GM19351 (cell line): ENCODE data around the gene HSPB7.
"Not testable (repeated sequence)": the region's sequence is repeated elsewhere in the genome, so short reads cannot be mapped to it uniquely, and the experiment has no call there.

Source experiments
- ATAC-seq: cut with Tn5 transposase; IDR thresholded peaks from one replicate; pipeline ENCODE4 v1.9.1; 2021; ENCODE audit warnings: mild to moderate bottlenecking, moderate library complexity; ENCODE audit not compliant: unreplicated experiment

The HSPB7 gene

DNA sequence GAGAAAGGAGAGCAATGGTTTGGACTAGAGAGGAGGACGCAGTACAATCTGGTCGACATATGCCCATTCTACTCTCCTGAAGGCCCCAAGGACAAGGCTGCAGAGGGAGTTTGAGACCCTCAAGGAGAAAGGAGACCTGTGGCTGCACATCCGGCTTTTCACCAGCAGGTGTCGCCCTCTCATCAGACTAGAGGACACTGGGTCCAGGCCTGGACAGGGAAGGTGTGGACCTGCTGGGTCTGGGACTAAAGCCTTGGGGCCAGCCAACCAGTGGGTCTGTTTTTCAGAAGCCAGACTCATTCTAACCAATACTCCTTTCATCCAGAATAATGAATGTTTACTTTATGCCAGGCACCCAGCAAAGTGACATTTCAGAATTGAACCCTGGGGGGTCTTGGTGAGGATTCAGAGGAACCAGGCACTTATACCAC lies 8.8 kb downstream of the HSPB7 start:
- no peak for ATAC-seq

DNA sequence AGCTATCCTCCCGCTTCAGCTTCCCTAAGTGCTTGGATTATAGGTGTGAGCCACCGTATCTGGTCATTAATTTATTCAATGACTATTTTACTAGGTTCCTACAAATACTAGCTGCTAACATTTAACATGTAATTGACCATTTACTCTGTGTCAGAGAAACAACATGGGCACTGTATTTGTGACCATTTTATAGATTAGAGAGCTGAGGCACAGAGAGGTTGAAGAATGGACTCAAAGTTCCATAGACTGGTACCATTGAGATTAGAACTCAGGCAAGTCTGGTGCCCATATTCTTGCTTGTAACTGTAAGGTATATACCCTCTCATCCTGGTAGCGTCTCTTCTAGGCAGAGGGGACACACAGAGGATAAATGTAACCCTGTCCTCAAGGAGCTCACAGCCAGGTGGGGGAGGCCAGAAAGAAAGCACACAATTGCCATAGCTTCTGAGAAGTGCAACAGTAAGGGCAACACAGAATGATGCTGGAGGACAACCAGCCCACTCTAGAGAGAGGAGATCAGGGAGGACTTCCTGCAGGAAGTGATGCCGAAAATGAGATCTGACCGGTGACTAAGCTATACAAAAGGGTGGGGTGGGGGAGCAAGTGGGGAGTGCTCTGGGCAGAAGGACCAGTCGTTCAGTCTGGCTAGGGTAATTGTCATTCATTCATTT lies 10.0 kb downstream of the HSPB7 start:
- ATAC-seq = no peak

DNA sequence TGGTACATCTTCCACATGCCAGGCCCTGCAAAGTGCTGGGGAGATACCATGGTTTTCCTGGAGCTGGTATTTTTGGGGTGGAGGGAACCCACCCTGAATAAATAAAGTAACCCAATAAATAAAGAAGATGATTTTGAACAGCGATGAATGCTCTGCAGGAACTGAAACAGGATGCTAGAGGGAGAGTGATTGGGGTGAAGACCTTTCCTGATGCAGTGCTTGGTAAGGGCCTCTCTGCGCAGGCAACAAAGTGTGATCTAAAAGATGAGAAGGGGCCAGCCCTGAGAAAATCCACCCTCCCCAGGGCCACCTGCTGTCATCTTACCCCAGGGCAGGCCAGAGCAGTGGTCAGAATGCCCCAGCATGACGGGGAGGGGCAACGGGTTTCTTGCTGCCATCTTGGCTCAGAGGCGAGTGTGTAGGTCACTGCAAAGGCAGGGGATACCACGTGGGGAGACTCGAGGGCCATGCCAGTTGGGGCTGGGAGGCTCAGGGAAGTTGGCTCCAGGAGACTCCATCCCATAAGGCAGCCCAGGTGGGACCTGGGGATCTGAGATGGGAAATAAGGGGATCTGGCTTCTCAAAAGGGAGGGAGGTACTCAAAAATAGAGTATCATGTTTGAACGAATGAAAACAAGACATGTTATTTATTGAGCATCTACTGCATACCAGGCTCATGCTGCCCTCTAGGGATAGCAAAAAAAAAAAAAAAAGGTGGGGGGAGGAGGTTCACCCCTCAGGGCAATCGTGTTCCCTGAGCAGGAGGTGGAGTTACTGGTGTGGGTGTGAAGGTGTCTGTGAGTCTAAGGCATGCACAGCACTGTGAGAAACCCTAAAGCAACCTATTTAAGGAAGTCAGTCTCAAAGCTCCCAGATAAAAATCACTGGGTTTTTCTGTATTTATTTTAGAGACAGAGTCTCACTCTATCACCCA lies 11.0 kb downstream of the HSPB7 start:
- ATAC-seq = no peak

DNA sequence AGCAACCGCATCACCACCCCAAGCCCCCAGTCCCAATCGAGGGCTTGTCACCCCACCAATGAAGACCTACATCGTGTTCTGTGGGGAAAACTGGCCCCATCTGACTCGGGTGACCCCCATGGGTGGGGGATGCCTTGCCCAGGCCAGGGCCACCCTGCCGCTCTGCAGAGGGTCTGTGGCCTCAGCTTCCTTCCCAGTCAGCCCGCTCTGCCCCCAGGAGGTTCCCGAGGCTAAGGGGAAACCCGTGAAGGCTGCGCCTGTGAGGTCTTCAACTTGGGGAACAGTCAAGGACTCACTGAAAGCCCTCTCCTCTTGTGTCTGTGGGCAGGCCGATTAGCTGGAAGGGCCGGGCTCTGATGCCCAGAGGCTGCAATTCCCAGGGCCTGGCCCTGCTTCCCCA lies 11.8 kb downstream of the HSPB7 start:
- ATAC-seq = no peak

DNA sequence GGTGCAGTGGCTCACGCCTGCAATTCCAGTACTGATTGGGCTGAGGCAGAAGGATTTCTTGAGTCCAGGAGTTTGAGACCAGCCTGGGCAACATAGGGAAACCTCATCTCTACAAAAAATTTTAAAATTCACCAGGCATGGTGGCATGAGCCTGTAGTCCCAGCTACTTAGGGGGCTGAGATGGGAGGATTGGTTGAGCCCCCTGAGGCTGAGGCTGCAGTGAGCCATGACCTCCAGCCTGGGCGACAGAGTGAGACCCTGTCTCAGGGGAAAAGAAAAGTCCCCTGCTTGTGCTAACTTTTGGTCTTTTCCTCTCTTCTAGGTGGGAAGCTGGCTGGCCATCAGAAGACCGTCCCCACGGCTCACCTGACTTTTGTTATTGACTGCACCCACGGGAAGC lies 12.2 kb downstream of the HSPB7 start:
- ATAC-seq = no peak

DNA sequence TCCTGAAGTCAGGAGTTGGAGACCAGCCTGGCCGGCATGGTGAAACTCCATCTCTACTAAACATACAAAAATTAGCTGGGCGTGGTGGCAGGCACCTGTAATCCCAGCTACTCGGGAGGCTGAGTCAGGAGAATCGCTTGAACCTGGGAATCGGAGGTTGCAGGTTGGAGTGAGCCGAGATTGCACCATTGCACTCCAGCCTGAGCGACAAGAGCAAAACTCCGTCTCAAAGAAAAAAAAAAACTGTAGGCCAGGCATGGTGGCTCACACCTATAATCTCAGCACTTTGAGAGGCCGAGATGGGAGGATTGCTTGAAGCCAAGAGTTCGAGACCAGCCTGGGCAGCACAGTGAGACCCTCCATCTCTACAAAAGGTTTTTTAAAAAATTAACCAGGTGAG lies 16.6 kb downstream of the HSPB7 start:
- not testable (repeated sequence) for ATAC-seq

DNA sequence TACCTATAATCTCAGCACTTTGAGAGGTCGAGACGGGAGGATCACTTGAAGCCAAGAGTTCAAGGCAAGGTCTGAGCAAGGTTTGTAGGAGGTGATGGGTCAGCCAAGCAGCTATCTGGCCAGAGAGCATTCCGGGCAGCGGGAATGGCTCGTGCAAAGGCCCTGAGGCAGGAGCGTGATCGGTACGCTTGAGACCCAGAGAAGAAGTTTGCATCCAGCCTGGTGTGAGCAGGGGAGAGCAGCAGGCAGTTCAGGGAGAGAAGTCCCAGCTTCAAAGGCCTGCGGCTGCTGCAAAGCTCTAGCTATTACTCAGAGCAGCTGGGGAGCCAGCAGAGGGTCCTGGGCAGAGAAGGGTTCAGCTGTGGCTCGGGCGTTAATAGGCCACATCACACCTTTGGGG lies 18.9 kb downstream of the HSPB7 start:
- ATAC-seq = no peak

DNA sequence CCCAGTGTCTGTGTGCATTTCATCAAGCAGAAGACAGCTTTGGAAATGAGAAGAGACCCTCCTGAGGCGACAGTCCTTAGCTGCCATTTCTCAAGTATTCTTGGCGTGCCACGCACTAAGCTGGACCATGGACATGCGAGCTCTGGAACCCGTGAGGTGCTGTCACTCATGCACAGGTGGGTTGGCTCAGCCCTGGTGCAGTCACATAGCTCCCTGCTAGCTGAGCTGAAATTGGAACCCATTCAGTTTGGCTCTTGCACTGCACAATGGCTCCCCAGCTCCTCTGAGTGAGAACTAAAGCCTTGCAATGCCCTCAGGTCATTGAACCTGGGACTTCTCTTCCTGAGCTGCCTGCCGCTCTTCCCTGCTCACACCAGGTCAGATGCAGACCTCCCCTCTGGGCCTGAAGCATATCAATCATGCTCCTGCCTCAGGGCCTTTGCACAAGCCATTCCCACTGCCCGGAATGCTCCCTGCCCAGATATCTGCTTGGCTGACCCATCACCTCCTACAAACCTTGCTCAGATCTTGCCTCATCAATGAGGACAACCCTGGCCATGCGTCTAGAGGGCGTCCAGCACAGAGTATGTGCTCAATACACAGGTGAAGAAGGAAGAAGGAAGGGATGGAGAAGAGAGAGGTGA lies 20.1 kb downstream of the HSPB7 start:
- no peak for ATAC-seq

DNA sequence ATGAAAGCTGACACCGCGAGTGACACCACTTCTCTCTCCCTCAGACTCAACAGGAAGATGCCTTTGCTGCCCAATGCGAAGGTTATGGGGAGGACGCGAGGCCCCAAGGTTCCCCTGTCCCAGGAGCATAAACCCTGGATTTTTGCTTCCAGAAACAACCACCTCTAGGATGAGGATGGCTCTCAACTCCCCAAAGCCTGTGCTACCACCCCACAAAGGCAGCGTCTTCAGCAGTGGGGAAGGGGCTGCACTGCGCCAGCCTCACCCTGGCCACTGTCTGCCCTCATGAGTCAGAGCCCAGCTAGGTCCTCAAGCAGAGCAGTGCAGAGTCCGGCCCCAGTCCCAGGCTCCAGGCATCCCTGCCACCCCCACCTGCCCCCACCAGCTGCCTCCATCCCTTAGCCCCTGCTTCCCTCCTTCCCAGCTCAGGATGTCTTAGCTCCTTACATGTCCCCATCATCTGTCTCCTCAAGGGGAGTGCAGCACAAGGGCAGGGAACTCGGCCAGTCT lies 20.7 kb downstream of the HSPB7 start:
- no peak for ATAC-seq

DNA sequence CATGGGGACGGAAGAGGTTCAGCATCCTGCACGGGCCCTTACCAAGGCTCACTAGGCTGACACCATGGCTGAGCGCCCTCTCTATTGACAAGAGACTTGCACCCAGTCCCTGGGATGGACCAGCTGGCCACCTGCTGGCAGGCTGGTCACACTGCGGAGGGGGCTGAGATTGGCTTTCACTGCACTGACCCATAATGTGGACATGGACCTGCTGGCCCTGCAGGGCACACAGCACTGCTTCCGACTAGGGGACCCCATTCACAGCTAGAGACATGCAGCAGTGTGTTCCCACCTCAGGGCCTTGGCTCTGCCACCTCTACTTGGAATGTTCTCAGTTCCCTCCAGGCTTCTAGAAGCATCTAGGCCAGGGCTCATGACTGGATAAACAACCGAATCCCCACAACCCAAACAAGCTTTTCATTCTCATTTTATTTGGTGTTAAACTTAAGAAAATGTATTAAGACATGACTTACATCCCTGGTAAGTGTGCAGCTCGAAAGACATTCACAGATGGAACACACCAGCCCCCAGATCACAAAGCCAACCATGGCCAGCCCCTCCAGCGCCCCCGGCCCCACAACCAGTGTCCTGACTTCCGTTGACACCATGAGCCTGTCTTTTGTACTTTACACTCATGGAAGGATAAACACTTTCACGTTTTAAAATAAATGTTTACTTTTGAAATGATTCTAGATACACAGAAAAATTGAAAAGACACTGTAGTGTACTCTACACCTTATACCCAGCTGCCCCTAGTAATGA lies 23.1 kb downstream of the HSPB7 start:
- ATAC-seq = no peak

DNA sequence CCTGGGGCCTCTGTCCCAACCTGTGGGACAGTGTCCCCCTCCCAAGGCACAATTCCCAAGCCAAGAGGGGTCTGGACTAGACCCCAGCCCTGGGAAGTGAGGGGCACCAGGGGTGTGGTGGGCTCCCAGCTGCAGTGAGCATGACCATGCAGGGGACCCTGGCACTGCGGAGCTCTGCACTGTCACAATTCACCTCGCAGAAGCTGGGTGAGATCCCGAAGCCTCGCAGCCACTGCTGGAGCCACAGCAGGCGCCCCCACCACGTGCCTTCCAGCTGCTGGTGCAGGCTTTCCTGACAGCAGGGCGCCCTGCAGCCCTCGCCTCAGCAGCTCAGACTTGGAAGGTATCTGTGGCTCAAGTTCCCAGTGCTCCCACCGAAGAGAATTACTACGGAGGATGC lies 23.8 kb downstream of the HSPB7 start:
- ATAC-seq = no peak

DNA sequence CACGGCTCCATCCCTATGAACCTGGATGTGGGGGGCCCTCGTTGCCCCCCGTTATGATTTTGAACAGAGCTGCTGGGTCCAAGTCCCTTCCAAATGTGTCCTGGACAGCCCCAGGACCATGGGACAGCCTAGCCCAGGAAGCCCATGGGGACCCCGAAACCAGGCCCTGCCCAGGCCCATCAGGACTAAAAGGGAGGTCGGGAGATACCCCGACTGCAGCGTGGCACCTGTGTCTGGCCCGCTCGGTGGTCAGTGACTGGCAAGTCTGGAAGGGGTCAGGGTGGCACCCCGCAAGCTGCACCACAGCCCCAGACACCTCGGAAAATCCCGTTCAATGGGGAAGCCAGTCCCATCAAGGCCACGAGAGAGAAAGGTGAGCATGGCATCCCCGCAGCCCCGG lies 24.2 kb downstream of the HSPB7 start:
- no peak for ATAC-seq

DNA sequence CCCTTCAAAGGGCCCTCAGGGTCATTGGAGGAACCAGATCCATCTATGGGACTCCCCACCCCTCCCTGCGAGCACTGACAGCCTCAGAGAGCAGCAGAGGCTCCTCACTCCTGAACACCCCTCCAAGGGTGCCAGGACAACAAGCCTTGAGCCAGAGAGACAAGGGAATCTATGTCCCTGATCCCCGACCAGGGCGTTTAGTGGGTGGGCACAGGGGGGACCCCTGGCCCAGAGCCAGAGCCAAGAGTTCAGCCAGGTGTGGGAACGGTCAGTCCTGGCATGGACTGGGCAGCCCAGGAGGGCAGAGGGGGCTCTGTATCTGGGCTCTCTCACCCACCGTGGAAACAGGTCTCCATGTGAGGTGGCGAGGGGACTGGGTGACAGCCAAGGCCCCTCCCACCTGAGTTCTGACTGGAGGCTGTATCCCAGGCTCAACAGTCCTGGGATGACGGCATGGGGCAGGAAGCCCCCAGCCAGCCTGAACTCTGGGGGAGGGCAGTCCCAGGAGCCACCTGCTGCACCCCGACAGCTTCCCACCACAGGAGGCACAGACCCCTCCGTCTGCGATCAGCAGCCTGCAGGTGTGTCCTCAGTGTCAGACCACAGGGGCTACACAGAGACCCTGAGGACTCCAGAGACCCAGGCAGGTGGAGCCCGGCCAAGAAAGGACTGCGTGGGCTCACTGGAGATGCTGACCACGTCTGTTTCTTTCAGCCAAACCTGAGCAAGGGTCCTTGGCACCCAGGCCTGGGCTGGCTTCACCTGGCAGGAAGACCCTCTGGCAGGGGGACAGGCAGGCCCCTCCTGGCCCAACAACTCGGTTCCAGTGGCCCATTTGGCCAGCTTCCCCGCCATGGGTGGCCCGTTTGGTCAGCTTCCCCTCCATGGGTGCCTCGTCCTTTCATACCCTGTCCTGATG lies 25.0 kb downstream of the HSPB7 start:
- ATAC-seq = no peak

DNA sequence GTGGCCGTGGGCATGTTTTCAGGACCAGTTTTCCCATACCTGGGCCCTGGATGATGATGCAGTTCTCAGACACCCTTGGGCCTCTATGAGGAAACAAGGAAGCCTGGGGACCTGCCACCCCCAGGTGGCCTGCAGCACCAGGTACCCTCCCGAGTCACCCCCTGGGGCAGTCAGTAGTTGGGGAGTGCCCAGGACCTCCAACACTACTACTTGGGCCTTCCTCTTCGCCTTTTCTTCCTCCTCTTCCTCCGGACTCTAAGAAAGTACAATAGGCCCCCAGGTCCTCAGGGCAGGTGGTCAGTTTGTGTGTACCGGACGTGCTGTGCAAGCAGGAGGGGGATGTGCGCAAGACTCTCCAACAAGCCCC lies 25.7 kb downstream of the HSPB7 start:
- no peak for ATAC-seq

DNA sequence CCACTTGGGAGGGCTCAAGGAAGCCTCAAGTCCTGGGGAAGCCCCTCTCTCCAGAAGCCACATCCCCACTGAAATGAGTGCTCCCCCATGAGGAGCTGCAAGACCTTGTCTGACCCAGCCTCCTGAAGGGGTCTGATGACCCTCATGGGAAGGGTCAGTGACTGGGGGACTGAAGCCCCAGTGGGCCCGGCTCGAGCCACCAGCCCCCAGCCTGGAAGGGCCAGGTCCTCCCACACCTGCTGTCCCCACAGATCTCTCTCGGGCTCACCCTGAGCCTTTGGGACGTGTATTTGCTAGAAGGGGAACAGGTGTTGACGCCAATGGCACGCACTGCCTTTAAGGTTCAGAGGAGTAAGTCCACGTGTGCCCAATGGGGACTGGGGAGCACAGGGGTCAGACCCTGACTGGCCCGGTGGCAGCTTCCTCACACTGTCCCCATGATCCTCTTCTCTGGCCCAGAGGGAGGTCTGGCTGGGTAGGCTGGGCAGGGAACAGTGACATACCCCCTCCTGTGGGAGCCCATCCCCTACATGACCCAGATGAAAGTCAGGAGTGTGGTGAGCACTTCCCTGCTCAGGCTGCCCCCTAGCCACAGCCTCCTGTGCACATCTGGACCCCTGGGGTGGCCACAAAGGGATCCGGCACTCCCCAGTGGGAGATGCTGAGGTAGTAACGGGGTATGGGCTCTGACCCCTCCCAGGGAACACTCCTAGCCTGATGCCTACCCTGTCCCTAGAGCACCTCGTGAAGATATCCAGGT lies 26.2 kb downstream of the HSPB7 start:
- ATAC-seq = no peak

DNA sequence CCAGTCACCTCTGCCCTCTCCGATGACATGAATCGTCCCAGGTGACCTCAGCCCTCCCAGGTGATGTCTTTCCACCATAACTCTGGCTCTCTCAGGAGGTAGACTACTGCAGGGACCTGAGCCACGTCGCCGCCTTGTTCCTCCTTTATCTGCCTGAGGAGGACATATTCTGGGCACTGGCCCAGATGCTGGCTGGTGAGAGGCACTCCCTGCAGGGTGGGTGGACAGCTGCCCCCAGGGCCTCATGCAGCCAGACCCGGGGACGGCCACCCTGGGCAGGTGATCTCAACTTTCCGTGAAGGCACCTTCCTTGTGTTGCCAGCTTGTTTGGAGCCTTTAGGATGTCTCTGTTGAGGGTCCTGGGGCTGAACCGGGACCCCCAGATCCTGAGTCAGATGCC lies 28.1 kb downstream of the HSPB7 start:
- ATAC-seq = no peak

DNA sequence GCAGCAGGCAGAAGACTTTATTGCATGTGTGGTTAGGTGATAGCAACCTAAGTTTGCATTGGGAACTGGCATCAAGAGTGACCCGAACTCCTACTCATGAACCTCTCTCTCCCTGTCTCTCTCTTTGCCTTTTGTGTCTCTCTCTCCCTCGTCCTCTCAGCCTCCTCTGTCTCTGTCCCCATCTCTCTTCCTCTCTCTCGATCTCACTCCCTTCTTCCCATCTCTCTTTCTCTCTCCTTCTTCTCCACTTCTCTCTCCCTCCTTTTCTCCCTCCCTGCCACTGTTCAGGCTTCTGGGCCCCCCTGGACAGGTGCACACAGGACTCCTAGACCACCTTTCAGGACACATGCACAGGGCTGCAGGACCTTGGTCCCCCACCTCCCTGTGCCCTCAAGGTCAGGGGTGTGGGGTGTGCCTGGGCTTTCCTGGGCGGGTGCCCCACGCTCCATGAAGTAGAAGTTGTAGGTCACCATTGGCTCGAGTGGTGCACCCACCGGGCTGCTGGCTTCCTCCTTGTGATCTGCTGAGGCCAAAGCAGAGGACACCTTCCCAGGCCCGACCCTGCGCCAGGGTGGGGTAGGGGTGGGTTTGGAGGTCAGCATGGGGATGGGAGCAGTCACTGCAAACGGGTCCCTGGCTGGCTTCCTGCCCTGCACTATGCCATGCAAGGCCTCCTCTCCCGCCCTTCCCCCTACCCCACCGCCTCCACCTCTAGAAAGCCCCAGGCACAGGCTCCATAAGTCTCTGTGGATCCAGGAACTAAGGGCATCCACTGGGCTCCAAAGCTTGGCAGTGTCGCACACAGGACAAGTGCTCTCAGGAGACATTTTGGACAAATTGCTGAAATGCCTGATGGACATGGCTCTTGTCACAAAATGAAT lies 28.7 kb downstream of the HSPB7 start:
- ATAC-seq = no peak

DNA sequence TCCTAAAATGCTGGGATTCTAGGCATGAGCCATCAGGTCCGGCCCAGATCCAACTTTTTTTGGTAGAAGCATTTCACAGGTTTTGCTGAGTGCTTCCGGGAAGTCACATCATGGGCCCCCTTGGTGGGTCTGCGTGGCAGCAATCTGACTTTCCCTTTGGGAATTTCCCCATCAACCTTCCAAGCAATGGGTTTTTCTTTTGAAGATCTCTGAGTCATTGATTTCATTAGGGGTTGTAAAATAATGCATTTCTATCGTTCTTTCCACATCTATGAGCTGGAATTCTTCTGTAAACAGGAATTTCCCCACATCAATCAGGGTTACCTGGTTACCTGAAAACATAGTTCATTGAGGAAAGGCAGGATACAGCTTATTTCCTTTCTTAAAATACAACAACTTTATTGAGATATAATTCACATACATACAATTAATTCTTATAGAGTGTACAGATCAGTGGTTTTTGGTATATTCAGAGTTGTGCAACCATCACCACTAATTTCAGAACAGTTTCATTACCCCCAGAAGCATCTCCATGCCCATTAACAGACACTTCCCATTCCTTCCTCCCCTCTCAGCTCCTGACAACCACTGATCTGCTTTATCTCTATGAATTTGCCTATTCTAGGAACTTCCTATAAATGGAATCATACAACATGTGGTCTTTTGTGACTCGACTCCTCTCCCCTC lies 32.1 kb downstream of the HSPB7 start:
- ATAC-seq = no peak
